Adrenal gland (tissue), 5 donors: Measurements from ENCODE around the gene SULT1C4.

Experiments used
- CTCF ChIP-seq, 6 experiments: fragments of 450-650 bp in 4 of 6; fragments of 200-600 bp in 2 of 6; sonication (generic) in 1 of 6; IDR thresholded peaks; 1 replicate in 5 of 6; 2 replicates in 1 of 6; pipeline versions ENCODE4 v1.5.1 to v1.8.0; 2016 to 2021; ENCODE audit warnings: antibody characterized with exemption in 6 of 6, mild to moderate bottlenecking in 2 of 6, moderate library complexity in 1 of 6
- POLR2A ChIP-seq, 2 donors: fragments of 450-650 bp; IDR thresholded peaks; one replicate each; pipeline ENCODE4 v1.6.1; 2017; ENCODE audit warnings: antibody characterized with exemption in 2 of 2, mild to moderate bottlenecking in 2 of 2, moderate library complexity in 1 of 2
- donor health status: DM: no; HTN: no; CAD: no.

- TF ChIP-seq CTCF (IDR thresholded peaks at IDR 0.05) (no peak), POLR2A (IDR thresholded peaks at IDR 0.05) (no peak)
These were observed 23.6 kb upstream of the SULT1C4 start for GRCh38 chr2:108354136-108354535.
